Activated effector memory CD4-positive, alpha-beta T cell treated with anti-CD3 and anti-CD28 coated beads, Interleukin-2, amount 50 U/mL, for 16 hours (primary cell): ENCODE measurements around the gene CHRNA9.
"Not testable (repeated sequence)": the region's sequence is repeated elsewhere in the genome, so short reads cannot be mapped to it uniquely, and the experiment has no call there.

Source experiments
- DNase-seq: peaks from one replicate; pipeline ENCODE4 v3.0.0-alpha.2; 2020

Gene CHRNA9

GRCh38 chr4:40348000-40348399 is 12.9 kb downstream of the CHRNA9 start:
- no peak for DNase-seq

DNA sequence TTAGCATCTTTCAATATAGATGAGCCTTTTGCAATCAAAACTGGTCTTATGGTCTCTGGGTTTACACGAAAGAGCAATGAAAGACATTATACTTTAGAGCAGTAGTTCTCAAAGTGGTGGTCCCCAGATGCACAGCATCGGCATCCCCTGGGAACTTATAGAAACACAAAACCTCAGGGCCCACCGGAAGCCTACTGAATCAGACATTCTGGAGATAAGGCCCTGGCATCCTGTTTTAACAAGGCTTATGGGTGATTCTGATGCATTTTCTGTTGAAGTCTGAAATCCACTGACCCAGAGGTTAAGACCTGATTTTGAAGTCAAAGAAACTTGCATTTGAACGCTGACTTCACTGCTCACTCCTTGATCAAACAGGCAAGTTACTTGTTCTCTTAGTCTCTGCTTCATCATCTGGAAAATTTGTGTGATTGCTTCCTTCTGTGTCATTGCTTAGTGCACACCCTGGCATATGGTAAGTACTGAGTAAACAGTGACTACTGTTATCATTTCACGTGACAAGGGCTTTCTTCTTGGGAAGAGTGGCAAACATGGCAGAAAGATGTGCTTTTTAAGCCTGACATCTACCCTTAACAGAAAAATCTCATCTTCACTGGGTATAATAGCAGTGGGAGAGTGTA is 14.5 kb downstream of the CHRNA9 start:
- DNase-seq: no peak

DNA sequence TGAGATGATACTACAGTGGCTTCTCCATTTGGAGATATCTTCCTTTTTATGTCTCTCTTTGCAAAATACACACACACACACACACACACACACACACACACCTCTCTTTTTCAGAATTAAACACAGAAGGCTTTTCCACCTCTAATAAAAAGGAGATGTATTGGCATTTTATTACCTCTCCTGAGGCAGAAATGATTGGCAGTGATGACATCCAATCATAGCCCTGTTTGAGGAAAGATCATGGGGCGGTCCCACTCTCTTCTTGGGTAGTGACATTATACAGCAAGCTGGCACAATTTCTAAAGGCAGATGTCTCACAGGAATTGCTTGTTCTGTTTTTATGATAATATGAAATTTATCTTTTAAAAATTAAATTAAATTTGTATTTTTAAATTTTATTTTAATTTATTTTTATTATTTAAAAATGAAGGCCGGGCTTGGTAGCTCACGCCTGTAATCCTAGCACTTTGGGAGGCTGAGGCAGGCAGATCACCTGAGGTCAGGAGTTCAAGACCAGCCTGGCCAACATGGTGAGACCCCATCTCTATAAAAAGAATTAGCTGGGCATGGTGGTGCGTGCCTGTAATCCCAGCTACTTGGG is 15.6 kb downstream of the CHRNA9 start:
- no peak for DNase-seq

DNA sequence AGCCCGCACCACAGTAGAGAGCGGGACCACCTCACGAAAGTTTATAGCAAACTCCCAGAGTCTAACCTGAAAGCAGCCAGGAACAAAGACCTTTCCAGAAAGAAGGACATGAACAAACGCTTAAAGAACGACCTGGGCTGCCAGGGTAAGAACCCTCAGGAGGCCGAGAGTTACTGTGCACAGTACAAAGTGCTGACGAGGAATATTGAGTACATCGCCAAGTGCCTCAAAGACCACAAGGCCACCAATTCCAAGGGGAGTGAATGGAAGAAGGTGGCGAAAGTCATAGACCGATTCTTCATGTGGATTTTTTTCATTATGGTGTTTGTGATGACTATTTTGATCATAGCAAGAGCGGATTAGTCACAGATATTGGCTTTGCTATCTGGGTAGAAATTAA is 19.0 kb downstream of the CHRNA9 start:
- DNase-seq: no peak

DNA sequence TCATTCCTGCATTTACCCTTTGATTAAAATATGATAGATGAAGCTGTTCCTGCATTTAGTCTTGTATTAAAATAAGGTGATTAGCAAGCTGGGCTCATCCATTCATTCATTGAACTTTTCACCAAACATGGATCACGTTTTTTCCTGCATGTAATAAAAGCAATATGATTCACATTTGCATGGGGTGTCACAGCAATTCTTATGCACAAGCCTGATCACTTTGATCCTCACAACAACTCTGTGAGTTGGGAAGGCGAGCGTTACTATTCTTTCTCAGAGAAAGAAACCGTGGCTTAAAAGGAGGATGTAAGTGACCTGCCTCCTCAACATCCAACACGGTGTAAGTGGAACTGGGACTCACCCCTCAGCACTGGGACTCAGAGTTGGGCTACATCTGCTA is 20.0 kb downstream of the CHRNA9 start:
- no peak for DNase-seq

DNA sequence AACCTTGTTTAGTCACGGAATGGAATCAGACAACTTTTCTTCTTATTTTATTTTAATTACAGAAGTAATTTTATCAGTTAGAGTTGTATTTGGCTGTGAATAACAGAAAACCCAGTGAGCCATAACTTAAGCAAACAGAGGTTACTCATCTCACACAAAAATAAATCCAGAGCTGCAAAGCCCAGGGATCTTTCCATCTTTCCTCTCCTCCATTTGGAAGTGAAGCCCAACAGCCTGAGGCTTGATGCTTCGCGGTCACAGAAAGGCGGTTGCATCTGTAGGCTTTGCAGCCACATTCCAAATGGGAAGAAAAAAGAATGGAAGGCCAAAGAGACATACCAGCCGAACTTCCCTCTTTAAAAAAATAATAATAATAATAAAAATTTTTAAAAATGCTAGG is 22.6 kb downstream of the CHRNA9 start:
- no peak for DNase-seq

GRCh38 chr4:40361338-40361737 is 26.2 kb downstream of the CHRNA9 start:
- no peak for DNase-seq

- DNase-seq: no peak
These were observed 28.3 kb downstream of the CHRNA9 start for GRCh38 chr4:40363382-40363920.

GRCh38 chr4:40363945-40364344 is 28.8 kb downstream of the CHRNA9 start:
- no peak for DNase-seq

DNA sequence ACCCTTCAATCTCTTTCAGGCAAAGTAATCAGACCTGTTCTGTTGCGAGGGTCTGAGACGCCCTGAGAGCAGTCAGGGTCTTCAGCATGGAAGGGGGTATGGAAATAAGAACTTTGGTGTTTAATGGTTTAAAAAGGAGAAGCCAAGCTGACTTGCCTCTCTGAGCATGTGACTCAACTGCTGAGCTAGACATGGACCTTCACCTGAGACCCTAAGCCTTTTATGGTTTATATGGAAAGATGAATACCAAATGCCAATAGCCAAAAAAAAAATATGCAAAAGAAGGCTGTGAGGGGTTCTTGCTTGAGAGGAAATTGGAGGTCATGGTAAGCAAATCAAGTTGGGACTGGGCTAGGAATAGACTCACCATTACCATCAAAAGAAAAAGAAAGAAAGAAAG is 30.6 kb downstream of the CHRNA9 start:
- DNase-seq: no peak

DNA sequence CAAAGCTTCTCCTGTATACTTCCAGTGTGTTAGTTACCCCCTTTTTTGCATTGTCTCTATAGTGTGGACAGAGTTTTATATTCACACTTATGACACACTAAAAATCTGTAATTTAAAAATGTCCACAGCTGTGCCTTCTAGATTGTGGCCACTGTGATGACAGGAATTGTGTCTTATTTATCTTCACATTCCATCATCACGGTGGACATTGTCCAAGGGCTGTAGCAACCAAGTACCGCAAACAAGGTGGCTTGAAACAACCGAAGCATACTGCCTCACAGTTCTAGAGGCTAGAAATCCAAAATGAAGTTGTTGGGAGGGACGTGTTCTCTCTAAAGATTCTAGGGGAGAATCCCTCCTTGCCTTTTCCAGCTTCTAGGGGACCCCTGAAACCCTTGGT is 32.3 kb downstream of the CHRNA9 start:
- no peak for DNase-seq

GRCh38 chr4:40369437-40370274 is 34.5 kb downstream of the CHRNA9 start:
- DNase-seq: no peak

GRCh38 chr4:40372651-40373050 is 37.5 kb downstream of the CHRNA9 start:
- no peak for DNase-seq

GRCh38 chr4:40373636-40374035 is 38.5 kb downstream of the CHRNA9 start:
- no peak for DNase-seq

DNA sequence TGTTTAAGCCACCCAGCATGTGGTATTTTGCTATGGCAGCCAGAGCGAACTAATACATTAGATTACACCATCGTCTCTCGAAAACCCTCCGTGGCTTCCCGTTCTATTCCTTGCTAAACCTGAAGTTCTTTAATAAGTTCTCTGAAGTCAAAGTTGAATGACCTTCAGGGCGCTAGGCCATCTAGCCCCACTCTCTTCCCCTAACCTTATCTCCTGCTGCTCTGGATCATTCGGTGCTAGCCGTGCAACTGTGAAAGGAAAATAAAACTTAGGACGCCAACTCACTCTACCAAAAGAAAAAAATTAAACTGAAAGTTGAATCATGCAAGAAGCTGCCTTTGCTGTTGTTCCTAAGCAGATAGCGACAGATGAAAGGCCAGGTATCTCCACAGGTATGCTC is 40.0 kb downstream of the CHRNA9 start:
- DNase-seq: no peak

- DNase-seq: no peak
These were observed 40.5 kb downstream of the CHRNA9 start for GRCh38 chr4:40375620-40376019.

GRCh38 chr4:40377512-40378365 is 42.6 kb downstream of the CHRNA9 start:
- DNase-seq: no peak

- no peak for DNase-seq
These were observed 43.5 kb downstream of the CHRNA9 start for GRCh38 chr4:40378619-40379018.

DNA sequence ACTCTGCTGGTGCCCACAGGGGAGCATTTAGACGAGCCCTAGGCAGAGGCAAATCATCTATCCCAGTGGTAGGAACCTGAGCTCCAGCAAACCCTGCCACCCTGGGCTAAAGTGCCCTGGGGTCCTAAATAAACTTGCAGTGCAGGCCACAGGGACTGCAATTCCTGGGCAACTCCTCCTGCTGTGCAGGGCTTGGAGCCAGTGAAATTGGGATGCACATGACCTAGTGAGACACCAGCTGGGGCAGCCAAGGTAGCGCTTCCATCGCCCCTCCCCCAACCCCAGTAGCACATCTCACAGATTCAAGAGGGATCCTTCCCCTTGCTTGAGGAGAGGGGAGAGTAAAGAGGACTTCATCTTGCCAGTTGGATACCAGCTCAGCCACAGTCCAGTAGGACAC is 44.1 kb downstream of the CHRNA9 start:
- DNase-seq: no peak

GRCh38 chr4:40380647-40381046 is 45.5 kb downstream of the CHRNA9 start:
- no peak for DNase-seq

- DNase-seq: no peak
These were observed 53.1 kb downstream of the CHRNA9 start for GRCh38 chr4:40388239-40388638.

GRCh38 chr4:40389986-40390385 is 54.9 kb downstream of the CHRNA9 start:
- no peak for DNase-seq

DNA sequence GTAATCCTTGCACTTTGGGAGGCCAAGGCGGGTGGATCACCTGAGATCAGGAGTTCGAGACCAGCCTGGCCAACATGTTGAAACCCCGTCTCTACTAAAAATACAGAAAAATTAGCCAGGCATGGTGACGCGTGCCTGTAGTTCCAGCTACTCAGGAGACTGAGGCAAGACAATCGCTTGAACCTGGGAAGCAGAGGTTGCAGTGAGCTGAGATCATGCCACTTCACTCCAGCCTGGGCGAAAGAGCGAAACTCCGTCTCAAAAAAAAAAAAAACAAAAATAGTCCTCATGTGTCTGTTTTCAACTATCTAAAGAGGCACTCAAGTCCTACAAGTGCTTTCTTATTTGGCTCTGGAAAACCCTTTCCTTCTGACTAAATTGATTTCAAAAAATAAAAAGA is 57.1 kb downstream of the CHRNA9 start:
- DNase-seq: not testable (repeated sequence)
